ENCODE results near the gene SERGEF.

- TF ChIP-seq EZH2 (IDR thresholded peaks at IDR 0.05; ENCODE audit: insufficient read depth, poor library complexity, severe bottlenecking) (no peak), EZH2phosphoT487 (IDR thresholded peaks at IDR 0.05; ENCODE audit: insufficient read depth, low read depth) (no peak)
These were observed 151.7 kb downstream of the SERGEF start for GRCh38 chr11:17861036-17861755.
